COLO829 (cell line): ENCODE measurements around the gene EHHADH.
"Not testable (repeated sequence)": the region's sequence is repeated elsewhere in the genome, so short reads cannot be mapped to it uniquely, and the experiment has no call there.

ENCODE experiments used
- DNase-seq: peaks from one replicate; pipeline ENCODE4 v3.0.0; 2012; ENCODE audit warnings: low spot score

The EHHADH gene

GRCh38 chr3:185253645-185254410, at the start of gene EHHADH:
Gene EHHADH (minus strand): TSS chr3:185254049. CDS start chr3:185254022, 27 bp downstream.
- peak; percentile 67 for DNase-seq

- not testable (repeated sequence) for DNase-seq
Observed at GRCh38 chr3:185299918-185300426, 46.1 kb upstream of the EHHADH start.

GRCh38 chr3:185297867-185298266, 44.0 kb upstream of the EHHADH start:
- no peak for DNase-seq

- no peak for DNase-seq
Observed at GRCh38 chr3:185292238-185292637, 38.4 kb upstream of the EHHADH start.

DNA sequence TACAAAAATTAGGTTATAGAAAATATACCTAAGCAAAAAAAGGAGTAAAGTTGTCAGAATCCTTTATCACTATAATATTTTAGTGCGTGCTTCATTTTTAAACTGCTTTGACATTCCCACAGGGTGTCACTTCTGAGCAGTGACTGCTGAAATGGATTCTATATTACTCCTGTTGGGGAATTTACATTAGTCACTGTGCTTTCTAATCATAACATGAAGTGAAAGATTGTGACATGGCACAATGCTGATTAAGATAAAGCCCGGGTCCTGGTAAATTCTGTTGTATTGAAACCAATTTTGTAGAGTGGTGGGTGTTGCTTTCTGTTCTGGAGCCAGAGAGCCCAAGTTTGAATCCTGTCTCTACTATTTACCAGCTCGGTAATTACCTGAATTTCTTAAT, 36.4 kb upstream of the EHHADH start:
- no peak for DNase-seq

DNA sequence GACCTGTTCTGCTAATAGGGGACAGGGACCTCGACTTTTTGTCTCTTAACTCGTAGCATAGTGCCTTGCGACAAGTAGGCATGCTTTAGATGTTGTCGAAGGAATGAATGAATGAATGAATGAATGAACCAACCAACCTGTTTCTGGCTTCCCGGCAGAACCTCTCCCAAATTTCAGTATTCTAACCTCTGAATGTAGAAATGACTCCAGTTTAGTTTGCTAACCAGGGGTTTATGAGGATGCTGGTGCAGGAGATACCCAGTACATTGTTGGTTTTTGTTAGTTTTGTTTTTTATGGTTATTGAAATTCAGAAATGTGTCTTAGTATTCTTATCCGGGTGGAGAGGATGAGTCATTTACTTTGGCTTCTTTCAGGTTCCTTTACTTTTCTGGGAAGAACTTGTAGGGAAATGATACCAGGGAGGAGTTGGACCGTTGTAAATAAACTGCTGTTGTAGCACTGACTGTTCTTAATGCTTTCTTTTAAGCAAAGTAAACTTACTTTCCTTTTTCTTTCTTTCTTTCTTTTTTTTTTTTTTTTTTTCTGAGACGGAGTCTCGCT, 29.6 kb upstream of the EHHADH start:
- peak; percentile 60 for DNase-seq

DNA sequence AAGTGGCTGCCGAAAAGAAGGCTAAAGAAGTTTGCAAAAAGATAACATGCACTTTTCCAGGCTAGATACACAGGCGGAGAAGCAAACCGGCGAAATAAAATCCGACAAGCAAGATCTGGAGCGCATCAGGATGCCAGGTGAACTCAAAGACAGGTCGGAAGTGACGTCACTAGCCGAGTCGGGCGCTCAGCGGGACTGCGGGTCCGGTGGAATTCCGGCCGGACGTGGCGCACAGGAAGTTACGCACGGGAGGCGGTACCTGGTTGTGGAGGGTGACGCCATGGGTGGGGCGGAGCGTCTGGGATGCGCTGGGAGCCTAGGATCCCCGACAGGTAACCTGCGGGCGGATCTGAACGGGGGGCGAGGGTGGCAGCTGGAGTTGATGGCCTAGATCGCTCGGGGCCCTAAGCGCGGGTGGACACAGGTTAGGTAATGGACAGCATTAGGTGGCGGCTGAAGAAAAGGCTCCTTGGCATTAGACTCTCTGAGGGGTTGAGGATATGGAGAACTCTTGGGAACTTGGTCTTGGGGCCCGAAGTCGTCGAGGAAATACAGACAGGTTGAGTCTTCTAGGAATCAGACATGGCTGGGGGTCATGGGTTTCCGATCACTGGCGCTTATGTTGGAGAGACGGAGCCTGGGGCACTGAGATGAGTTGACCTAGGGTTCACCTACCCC, 29.0 kb upstream of the EHHADH start:
- DNase-seq, result peak; percentile 99

DNA sequence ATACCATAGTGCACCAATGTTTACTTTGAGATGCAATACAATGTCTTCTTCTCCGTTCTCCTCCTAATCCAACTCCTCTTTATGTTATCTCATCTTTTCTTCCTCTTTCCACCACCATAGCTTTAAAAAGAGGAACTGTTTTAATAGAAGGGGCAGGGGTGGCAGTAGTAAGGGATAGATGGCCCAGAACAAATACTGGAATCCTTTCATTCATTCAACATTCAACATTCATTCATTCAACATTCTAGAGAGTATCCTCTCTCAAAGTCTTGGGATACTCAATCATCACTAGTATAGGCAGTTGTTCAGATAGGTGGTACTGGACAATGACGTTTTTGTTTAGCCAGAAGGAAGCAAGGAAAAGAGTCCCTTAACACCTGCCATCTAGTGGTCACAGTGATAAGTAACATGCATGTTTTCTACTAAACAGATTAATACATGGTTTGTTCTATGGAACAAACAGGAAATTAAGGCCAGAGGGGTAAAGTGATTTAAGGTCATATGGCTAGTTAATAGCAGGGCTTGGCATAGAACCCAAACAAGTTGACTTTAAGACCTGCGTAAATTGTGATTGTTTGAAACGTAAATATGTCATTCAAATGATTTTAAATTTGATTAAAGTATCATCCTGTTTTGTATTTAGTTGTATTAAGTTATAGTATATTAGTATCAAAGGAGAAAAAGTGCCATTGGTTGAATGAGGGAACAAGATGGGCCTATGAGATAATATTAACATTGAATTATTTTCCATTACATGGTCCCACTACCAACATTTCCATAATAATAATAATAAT, 26.9 kb upstream of the EHHADH start:
- peak; percentile 97 for DNase-seq

GRCh38 chr3:185279587-185280138, 25.8 kb upstream of the EHHADH start:
- DNase-seq, result no peak

DNA sequence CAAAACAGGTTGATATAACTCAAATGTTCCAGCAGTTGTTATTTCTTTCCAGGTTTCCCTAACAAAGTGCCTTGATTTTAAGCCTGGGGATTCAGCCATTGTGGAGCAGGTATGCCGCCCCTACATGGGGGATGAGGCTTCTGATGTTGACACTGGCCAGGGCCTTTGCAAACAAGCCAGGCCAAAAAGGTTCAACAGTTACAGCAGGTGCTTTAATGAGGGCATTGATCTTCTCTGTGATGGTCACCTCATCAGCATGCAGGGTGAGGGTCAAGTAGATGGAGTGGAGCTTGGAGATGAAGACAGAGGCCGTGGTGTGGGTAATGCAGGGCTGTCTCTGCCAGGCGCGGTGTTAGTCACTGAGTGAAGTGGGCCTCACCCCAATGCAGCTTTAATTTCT, 22.6 kb upstream of the EHHADH start:
- DNase-seq, result no peak

- DNase-seq, result no peak
Observed at GRCh38 chr3:185272033-185272432, 18.2 kb upstream of the EHHADH start.

GRCh38 chr3:185270956-185271332, 17.1 kb upstream of the EHHADH start:
- no peak for DNase-seq

GRCh38 chr3:185270262-185270955, 16.6 kb upstream of the EHHADH start:
- no peak for DNase-seq

DNA sequence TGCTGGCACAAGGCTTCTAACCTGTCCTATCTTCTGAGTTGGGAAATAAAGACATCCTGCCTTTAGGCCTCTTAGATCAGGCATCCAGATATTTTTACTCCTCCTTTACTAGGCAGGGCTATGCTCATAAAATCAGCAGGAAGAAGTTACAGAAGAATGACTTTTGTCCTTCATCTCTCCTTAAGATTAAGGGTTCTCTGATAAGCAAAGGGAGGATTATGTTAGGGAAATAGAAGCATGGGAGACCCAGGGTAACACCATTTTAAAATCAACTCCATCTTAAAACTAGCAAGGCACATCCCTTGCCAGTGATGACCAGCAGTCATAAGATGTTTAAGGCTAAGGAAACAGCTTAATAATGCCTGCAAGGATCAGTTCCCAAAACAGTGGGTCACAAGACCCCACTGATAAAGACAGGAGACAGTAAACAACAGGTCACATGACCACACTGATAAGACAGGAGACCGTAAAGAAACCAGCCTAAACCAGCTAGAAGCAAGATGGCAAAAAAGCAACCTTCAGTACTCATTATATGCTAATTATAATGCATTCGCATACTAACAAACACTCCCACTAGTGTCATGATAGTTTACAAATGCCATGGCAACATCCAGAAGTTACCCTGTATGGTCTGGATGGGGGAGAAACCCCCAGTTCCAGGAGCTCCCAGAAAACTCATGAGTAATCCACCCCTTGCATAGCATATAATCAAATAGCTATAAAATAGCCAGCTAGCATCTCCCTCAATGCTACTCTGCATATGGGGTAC, 14.5 kb upstream of the EHHADH start:
- DNase-seq, result no peak

GRCh38 chr3:185267193-185267592, 13.3 kb upstream of the EHHADH start:
- DNase-seq, result no peak

DNA sequence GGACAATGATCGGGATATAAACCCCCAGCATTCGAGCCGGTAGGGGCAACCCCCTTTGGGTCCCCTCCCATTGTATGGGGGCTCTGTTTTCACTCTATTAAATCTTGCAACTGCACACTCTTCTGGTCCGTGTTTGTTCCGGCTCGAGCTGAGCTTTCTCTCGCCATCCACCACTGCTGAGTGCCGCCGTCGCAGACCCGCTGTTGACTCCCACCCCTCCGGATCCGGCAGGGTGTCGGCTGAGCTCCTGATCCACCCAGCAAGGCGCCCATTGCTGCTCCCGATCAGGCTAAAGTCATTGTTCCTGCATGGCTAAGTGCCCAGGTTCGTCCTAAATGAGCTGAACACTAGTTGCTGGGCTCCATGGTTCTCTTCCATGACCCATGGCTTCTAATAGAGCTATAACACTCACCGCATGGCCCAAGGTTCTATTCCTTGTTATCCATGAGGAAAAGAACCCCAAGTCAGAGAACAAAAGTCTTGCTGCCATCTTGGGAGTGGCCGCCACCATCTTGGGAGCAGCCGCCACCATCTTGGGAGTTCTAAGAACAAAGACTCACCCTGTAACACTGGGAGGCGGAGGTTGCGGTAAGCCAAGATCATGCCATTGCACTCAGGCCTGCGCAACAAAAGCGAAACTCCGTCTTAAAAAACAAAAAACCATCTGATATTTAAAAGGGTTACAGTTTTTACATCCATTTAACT, 11.2 kb upstream of the EHHADH start:
- DNase-seq, result no peak

DNA sequence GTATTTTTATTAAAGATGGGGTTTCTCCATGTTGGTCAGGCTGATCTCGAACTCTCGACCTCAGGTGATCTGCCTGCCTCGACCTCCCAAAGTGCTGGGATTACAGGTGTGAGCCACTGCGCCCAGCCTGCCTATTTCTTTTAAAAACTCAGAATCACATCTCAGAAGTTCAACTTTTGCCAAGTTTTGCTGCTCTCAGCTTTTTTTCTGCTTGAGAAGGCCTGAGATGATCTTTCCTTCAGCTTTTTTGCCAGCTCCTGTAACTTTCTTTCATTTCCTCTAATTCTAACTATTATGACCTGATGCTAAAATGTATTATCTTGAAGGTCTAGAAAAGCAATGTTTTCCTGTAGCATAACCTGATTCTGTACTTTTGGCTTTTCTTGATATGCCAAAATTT, 9.6 kb upstream of the EHHADH start:
- DNase-seq, result no peak

GRCh38 chr3:185257334-185257733, 3.5 kb upstream of the EHHADH start:
- DNase-seq, result no peak

DNA sequence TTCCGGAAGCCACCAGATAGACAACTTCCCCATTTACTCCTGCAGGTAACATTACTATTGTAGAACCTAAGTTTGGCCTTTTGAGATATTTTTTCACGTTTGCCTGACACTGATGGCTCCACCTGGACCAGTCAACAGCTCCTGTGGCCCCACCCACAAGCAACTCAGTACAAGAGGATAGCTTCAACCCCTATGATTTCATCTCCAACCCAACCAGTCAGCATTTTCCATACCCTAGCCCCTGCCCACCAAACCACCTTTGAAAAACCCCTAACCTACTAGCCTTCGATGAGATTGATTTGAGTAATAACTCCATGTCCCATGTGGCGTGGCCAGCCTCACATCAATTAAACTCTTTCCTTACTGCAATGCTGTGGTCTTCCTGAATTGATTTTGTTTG, 950 bp upstream of the EHHADH start:
- no peak for DNase-seq

- not testable (repeated sequence) for DNase-seq
Observed at GRCh38 chr3:185253133-185253532, 716 bp downstream of the EHHADH start.
